Tibial artery (tissue), 4 donors: ENCODE data around the gene VPS35L.

Experiments used
- DNase-seq, 2 donors: peaks; one replicate each; pipeline ENCODE4 v3.0.0-alpha.2; 2019
- H3K27ac ChIP-seq, 2 donors: fragments of 200-600 bp; sonication (generic) in 1 of 2; 1 replicate in 1 of 2; 2 replicates in 1 of 2; pipeline ENCODE4 v1.5.1; 2018 to 2019; ENCODE audit warnings: mild to moderate bottlenecking in 1 of 2
- H3K27me3 ChIP-seq, 2 donors: fragments of 200-600 bp; sonication (generic) in 1 of 2; one replicate each; pipeline versions ENCODE4 v1.5.1 to v1.6.0; 2016 to 2019
- H3K36me3 ChIP-seq, 3 donors: fragments of 200-600 bp; sonication (generic) in 2 of 3; one replicate each; pipeline ENCODE4 v1.5.1; 2016 to 2019; ENCODE audit warnings: mild to moderate bottlenecking in 2 of 3
- H3K4me1 ChIP-seq, 4 donors: fragments of 200-600 bp; sonication (generic) in 2 of 4; 1 replicate in 3 of 4; 2 replicates in 1 of 4; pipeline ENCODE4 v1.5.1; 2016 to 2019
- H3K4me3 ChIP-seq, 2 donors: fragments of 200-600 bp; sonication (generic) in 1 of 2; 1 replicate in 1 of 2; 2 replicates in 1 of 2; pipeline ENCODE4 v1.5.1; 2018 to 2019; ENCODE audit warnings: mild to moderate bottlenecking in 2 of 2
- H3K9me3 ChIP-seq, 3 donors: fragments of 200-600 bp; sonication (generic) in 1 of 3; one replicate each; pipeline ENCODE4 v1.5.1; 2016 to 2019
- CTCF ChIP-seq, 2 experiments: fragments of 200-600 bp in 1 of 2; fragments of 450-650 bp in 1 of 2; IDR thresholded peaks; one replicate each; pipeline ENCODE4 v1.5.1; 2017 to 2019; ENCODE audit warnings: antibody characterized with exemption in 2 of 2, mild to moderate bottlenecking in 1 of 2, moderate library complexity in 1 of 2
- intact Hi-C: fragments of 100-400 bp; cut with DNase I; formaldehyde crosslinking; loops from one replicate; pipeline ENCODE4 v1.15.0; 2023; ENCODE audit warnings: low total_unique reads

Gene VPS35L

GRCh38 chr16:19616241-19616640 is 60.7 kb downstream of the VPS35L start:
- Histone ChIP-seq H3K4me1 (no peaks in the 10 kb centered on the region), H3K9me3 (no peaks in the 10 kb centered on the region), H3K36me3 (peaks cover 52 to 75% (median 56%) of the 10 kb centered on the region in 3 donors), H3K27ac (no peak overlapping the region), H3K27me3 (no peaks in the 10 kb centered on the region), H3K4me3 (no peak overlapping the region)
- no peak for DNase-seq
- no peak for TF ChIP-seq CTCF (IDR thresholded peaks at IDR 0.05)
- intact Hi-C loops, result no loop called here

GRCh38 chr16:19618876-19619275 is 63.4 kb downstream of the VPS35L start:
- intact Hi-C loops, result no loop called here
- peaks cover 38 to 65% (median 42%) of the 10 kb centered on the region in 3 donors for H3K36me3 ChIP-seq

GRCh38 chr16:19621445-19621844 is 65.9 kb downstream of the VPS35L start:
- no peak for DNase-seq
- intact Hi-C loops, result no loop called here
- Histone ChIP-seq H3K27me3 (no peaks in the 10 kb centered on the region), H3K4me1 (no peaks in the 10 kb centered on the region), H3K36me3 (peaks cover 36 to 75% (median 53%) of the 10 kb centered on the region in 3 donors), H3K9me3 (no peaks in the 10 kb centered on the region), H3K27ac (no peak overlapping the region), H3K4me3 (no peak overlapping the region)
- TF ChIP-seq CTCF (IDR thresholded peaks at IDR 0.05), result no peak

More at GRCh38 chr16:19618876-19619275, 63.4 kb downstream of the VPS35L start:
- no peaks in the 10 kb centered on the region for H3K9me3 ChIP-seq
- DNase-seq, result peak in 1 of 2 donors; percentile 37
- no peak overlapping the region for H3K27ac ChIP-seq
- no peak overlapping the region for H3K4me3 ChIP-seq
- no peak for TF ChIP-seq CTCF (IDR thresholded peaks at IDR 0.05)
- H3K4me1 ChIP-seq, result no peaks in the 10 kb centered on the region
- H3K27me3 ChIP-seq, result no peaks in the 10 kb centered on the region

GRCh38 chr16:19625039-19625438 is 69.5 kb downstream of the VPS35L start:
- no peaks in the 10 kb centered on the region for H3K4me1 ChIP-seq
- H3K27me3 ChIP-seq, result no peaks in the 10 kb centered on the region
- DNase-seq, result no peak
- no peak for TF ChIP-seq CTCF (IDR thresholded peaks at IDR 0.05)
- no peaks in the 10 kb centered on the region for H3K9me3 ChIP-seq
- no peak overlapping the region for H3K27ac ChIP-seq
- peaks cover 43 to 77% (median 48%) of the 10 kb centered on the region in 3 donors for H3K36me3 ChIP-seq
- H3K4me3 ChIP-seq, result no peak overlapping the region
- intact Hi-C loops, result no loop called here

- H3K4me1 ChIP-seq, result no peaks in the 10 kb centered on the region
- no peak overlapping the region for H3K27ac ChIP-seq
- no peak overlapping the region for H3K4me3 ChIP-seq
- no peak for DNase-seq
- intact Hi-C loops, result no loop called here
- TF ChIP-seq CTCF (IDR thresholded peaks at IDR 0.05), result no peak
- no peaks in the 10 kb centered on the region for H3K9me3 ChIP-seq
- peaks cover 53 to 90% (median 62%) of the 10 kb centered on the region in 3 donors for H3K36me3 ChIP-seq
- H3K27me3 ChIP-seq, result no peaks in the 10 kb centered on the region
These were observed 81.1 kb downstream of the VPS35L start for GRCh38 chr16:19636436-19637267.
